SH-SY5Y (cell line): ENCODE measurements around the gene CTTN.

Experiments used
- GATA2 ChIP-seq: IDR thresholded peaks from 2 replicates; pipeline ENCODE4 v1.6.1; 2011; ENCODE audit warnings: mild to moderate bottlenecking, low read depth, low read length
- GATA3 ChIP-seq: IDR thresholded peaks from 2 replicates; pipeline ENCODE4 v1.6.1; 2011; ENCODE audit warnings: low read depth, mild to moderate bottlenecking, low read length, moderate library complexity

DNA sequence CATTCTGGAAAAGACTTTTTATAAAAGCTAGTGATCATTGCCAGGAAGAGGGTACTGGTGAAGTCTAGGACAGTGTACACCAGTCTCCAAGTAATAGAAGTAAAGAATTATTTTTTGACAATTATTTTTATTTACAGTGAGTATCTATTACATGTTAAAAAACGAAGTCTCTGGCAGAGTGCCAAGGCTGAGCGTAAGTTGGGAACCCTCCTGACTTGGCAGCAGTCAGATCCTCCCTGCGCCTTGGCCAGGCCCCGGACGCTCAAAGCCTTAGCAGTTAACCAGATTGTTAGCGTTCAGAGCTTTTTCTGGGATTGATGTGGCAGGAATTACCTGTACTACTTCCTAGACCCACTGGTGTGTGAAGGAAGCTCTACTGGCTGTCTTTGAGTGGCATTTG, 38.1 kb upstream of the CTTN start:
- no peak for TF ChIP-seq GATA2
- TF ChIP-seq GATA3 = no peak
